ENCODE measurements around the gene RASSF5. TPM values are rescaled to one million over a fixed set of nuclear protein-coding genes. Genes with fewer than 3 reads are reported as not detected.
"Not testable (repeated sequence)": the region's sequence is repeated elsewhere in the genome, so short reads cannot be mapped to it uniquely, and the experiment has no call there.

The RASSF5 gene
- total RNA-seq, 1 experiment from 2014 or later = 2.1 TPM

- TF ChIP-seq FOXP4 (CRISPR knock-in tag; IDR thresholded peaks at IDR 0.05) (no peak), ZNF219 (CRISPR knock-in tag; IDR thresholded peaks at IDR 0.05; ENCODE audit: borderline replicate concordance) (no peak)
- TF ChIP-seq, protein P1, sequence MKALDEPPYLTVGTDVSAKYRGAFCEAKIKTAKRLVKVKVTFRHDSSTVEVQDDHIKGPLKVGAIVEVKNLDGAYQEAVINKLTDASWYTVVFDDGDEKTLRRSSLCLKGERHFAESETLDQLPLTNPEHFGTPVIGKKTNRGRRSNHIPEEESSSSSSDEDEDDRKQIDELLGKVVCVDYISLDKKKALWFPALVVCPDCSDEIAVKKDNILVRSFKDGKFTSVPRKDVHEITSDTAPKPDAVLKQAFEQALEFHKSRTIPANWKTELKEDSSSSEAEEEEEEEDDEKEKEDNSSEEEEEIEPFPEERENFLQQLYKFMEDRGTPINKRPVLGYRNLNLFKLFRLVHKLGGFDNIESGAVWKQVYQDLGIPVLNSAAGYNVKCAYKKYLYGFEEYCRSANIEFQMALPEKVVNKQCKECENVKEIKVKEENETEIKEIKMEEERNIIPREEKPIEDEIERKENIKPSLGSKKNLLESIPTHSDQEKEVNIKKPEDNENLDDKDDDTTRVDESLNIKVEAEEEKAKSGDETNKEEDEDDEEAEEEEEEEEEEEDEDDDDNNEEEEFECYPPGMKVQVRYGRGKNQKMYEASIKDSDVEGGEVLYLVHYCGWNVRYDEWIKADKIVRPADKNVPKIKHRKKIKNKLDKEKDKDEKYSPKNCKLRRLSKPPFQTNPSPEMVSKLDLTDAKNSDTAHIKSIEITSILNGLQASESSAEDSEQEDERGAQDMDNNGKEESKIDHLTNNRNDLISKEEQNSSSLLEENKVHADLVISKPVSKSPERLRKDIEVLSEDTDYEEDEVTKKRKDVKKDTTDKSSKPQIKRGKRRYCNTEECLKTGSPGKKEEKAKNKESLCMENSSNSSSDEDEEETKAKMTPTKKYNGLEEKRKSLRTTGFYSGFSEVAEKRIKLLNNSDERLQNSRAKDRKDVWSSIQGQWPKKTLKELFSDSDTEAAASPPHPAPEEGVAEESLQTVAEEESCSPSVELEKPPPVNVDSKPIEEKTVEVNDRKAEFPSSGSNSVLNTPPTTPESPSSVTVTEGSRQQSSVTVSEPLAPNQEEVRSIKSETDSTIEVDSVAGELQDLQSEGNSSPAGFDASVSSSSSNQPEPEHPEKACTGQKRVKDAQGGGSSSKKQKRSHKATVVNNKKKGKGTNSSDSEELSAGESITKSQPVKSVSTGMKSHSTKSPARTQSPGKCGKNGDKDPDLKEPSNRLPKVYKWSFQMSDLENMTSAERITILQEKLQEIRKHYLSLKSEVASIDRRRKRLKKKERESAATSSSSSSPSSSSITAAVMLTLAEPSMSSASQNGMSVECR (CRISPR knock-in tag; IDR thresholded peaks at IDR 0.05; ENCODE audit: borderline replicate concordance) = no peak
Observed at GRCh38 chr1:206480211-206480610, 27.1 kb upstream of the RASSF5 start (continued).

DNA sequence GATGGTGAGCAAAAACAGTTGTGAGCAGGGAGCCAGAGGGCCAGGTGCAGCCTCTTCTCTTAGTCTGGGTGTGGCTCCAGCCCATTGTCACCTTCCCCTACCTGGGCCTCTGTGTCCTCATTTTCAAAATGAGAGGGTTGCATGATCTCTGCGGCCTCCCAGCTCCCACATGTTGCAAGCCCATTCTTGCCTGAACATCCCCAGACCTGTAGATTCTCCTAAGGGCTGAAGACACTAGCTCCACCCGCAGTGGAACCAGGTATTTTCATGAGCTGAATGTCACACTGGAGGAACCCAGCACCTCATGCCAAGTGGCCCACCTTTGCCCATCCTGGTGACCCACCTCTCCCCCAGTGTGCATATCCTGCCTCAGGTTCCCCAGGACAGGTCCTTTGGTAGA, 24.7 kb upstream of the RASSF5 start:
- POLR2A ChIA-PET = no interaction called here
- CTCF ChIA-PET = interaction anchor here (1.1 to 4.1 kb wide), 2 partner anchors 12 to 499 kb away, joined by 3 to 90 read pairs; partner anchors contain the start of gene IKBKE
- no peak overlapping the region for H3K4me3 Mint-ChIP-seq

DNA sequence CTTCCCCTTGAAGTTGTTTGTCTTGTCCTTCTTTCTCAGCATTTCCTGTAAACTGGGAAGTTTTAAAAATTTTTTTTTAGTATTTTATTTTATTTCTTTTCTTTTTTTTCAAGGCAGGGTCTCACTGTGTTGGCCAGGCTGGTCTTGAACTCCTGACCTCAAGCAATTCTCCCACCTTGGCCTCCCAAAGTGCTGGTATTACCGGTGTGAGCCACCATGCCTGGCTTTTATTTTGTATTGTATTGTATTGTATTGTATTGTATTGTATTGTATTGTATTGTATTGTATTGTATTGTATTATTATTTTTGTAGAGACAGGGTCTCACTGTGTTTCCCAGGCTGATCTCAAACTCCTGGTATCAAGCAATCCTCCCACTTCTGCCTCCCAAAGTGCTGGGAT, 23.5 kb upstream of the RASSF5 start:
- H3K4me1 Mint-ChIP-seq; H3K36me3 Mint-ChIP-seq; POLR2A ChIA-PET; ATAC-seq; CTCF ChIA-PET; H3K4me3 Mint-ChIP-seq; H3K9me3 Mint-ChIP-seq; H3K27me3 Mint-ChIP-seq (ENCODE audit: low read depth); H3K27ac Mint-ChIP-seq; DNase-seq (ENCODE audit: low spot score): not testable (repeated sequence)

More for the DNA sequence above, 24.7 kb upstream of the RASSF5 start:
- Mint-ChIP-seq H3K27me3 (ENCODE audit: low read depth) (no peaks in the 10 kb centered on the region), H3K9me3 (no peaks in the 10 kb centered on the region), H3K27ac (no peak overlapping the region), H3K36me3 (peaks cover 4% of the 10 kb centered on the region), H3K4me1 (peaks cover 4% of the 10 kb centered on the region)
- DNase-seq (ENCODE audit: low spot score) = no peak
- TF ChIP-seq FOXK1 (CRISPR knock-in tag; IDR thresholded peaks at IDR 0.05) (no peak), IRF2 (CRISPR knock-in tag; IDR thresholded peaks at IDR 0.05; ENCODE audit: borderline replicate concordance, low read depth) (no peak), MXD4 (CRISPR knock-in tag; IDR thresholded peaks at IDR 0.05; ENCODE audit: borderline replicate concordance) (no peak), CREB1 (CRISPR knock-in tag; IDR thresholded peaks at IDR 0.05) (no peak), NR2C2 (CRISPR knock-in tag; IDR thresholded peaks at IDR 0.05) (no peak), TCF7 (CRISPR knock-in tag; IDR thresholded peaks at IDR 0.05; ENCODE audit: low read depth) (no peak), TP53 (CRISPR knock-in tag; IDR thresholded peaks at IDR 0.05) (no peak), FOXJ3 (CRISPR knock-in tag; IDR thresholded peaks at IDR 0.05; ENCODE audit: borderline replicate concordance) (no peak), TEAD1 (CRISPR knock-in tag; IDR thresholded peaks at IDR 0.05) (no peak), NFYB (CRISPR knock-in tag; conservative IDR thresholded peaks at IDR 0.05; ENCODE audit: low read depth) (no peak), RORB (CRISPR knock-in tag; IDR thresholded peaks at IDR 0.05) (no peak), ZNF121 (CRISPR knock-in tag; IDR thresholded peaks at IDR 0.05) (no peak), ZBTB21 (CRISPR knock-in tag; IDR thresholded peaks at IDR 0.05; ENCODE audit: borderline replicate concordance) (no peak)
- ATAC-seq = no peak

GRCh38 chr1:206484901-206485300, 22.4 kb upstream of the RASSF5 start:
- Mint-ChIP-seq H3K4me3 (no peak overlapping the region), H3K4me1 (no peaks in the 10 kb centered on the region), H3K9me3 (no peaks in the 10 kb centered on the region), H3K36me3 (no peaks in the 10 kb centered on the region), H3K27ac (no peak overlapping the region), H3K27me3 (ENCODE audit: low read depth) (no peaks in the 10 kb centered on the region)
- ChIA-PET POLR2A (no interaction called here), CTCF (no interaction called here)
- ATAC-seq = no peak
- DNase-seq (ENCODE audit: low spot score) = no peak
- no peak for TF ChIP-seq TEAD4 (CRISPR knock-in tag; IDR thresholded peaks at IDR 0.05)
- no peak for TF ChIP-seq MYBL2 (CRISPR knock-in tag; IDR thresholded peaks at IDR 0.05)
- no peak for TF ChIP-seq NR2C2 (CRISPR knock-in tag; IDR thresholded peaks at IDR 0.05)
- TF ChIP-seq ETV6 (CRISPR knock-in tag; IDR thresholded peaks at IDR 0.05) = no peak
- TF ChIP-seq CREM (CRISPR knock-in tag; IDR thresholded peaks at IDR 0.05) = no peak
- TF ChIP-seq ZNF532 (CRISPR knock-in tag; IDR thresholded peaks at IDR 0.05; ENCODE audit: borderline replicate concordance) = no peak
- no peak for TF ChIP-seq RORB (CRISPR knock-in tag; IDR thresholded peaks at IDR 0.05)
- TF ChIP-seq, protein P2, sequence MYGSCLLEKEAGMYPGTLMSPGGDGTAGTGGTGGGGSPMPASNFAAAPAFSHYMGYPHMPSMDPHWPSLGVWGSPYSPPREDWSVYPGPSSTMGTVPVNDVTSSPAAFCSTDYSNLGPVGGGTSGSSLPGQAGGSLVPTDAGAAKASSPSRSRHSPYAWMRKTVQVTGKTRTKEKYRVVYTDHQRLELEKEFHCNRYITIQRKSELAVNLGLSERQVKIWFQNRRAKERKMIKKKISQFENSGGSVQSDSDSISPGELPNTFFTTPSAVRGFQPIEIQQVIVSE (CRISPR knock-in tag; IDR thresholded peaks at IDR 0.05; ENCODE audit: borderline replicate concordance) = no peak

Data from WTC11 (cell line).